Mononuclear cell (primary cell): Measurements from ENCODE around the gene CAMKMT. TPM values are rescaled to one million over a fixed set of nuclear protein-coding genes. Genes with fewer than 3 reads are reported as not detected.

Source experiments
- H3K27me3 ChIP-seq: 2 replicates; pipeline ENCODE4 v1.6.0; 2011; ENCODE audit warnings: low read length, control low read depth; ENCODE audit not compliant: insufficient read depth
- H3K4me1 ChIP-seq: 2 replicates; pipeline ENCODE4 v1.5.1; 2011; ENCODE audit warnings: mild to moderate bottlenecking, low read length, control low read depth; ENCODE audit not compliant: insufficient read depth
- H3K4me3 ChIP-seq: 2 replicates; pipeline ENCODE4 v1.5.1; 2011; ENCODE audit warnings: mild to moderate bottlenecking, low read length, moderate library complexity
- H3K9me3 ChIP-seq: 2 replicates; pipeline ENCODE4 v1.5.1; 2011; ENCODE audit warnings: low read depth, mild to moderate bottlenecking, control low read depth, low read length
- total RNA-seq: library from RNA; depleted of rRNA; stranded (reverse); fragments of >200 nt; gene quantifications from one replicate; pipeline ENCODE4 v1.2.3, GENCODE V29; 2012

CAMKMT gene
- total RNA-seq, 1 donor = 13.9 TPM

GRCh38 chr2:44559108-44559507 is 197.4 kb downstream of the CAMKMT start:
- H3K27me3 ChIP-seq = no peaks in the 10 kb centered on the region
- no peak overlapping the region for H3K4me3 ChIP-seq
- H3K9me3 ChIP-seq = no peaks in the 10 kb centered on the region

GRCh38 chr2:44560352-44560751 is 198.6 kb downstream of the CAMKMT start:
- Histone ChIP-seq H3K4me3 (no peak overlapping the region), H3K9me3 (no peaks in the 10 kb centered on the region), H3K27me3 (no peaks in the 10 kb centered on the region), H3K4me1 (no peaks in the 10 kb centered on the region)

More at GRCh38 chr2:44559108-44559507, 197.4 kb downstream of the CAMKMT start:
- no peaks in the 10 kb centered on the region for H3K4me1 ChIP-seq

GRCh38 chr2:44560941-44561340 is 199.2 kb downstream of the CAMKMT start:
- Histone ChIP-seq H3K9me3 (no peaks in the 10 kb centered on the region), H3K27me3 (no peaks in the 10 kb centered on the region), H3K4me3 (no peak overlapping the region), H3K4me1 (no peaks in the 10 kb centered on the region)

- H3K27me3 ChIP-seq = no peaks in the 10 kb centered on the region
- no peak overlapping the region for H3K4me3 ChIP-seq
- H3K9me3 ChIP-seq = no peaks in the 10 kb centered on the region
- no peaks in the 10 kb centered on the region for H3K4me1 ChIP-seq
These were observed 201.0 kb downstream of the CAMKMT start for GRCh38 chr2:44562737-44563136.

- Histone ChIP-seq H3K27me3 (no peaks in the 10 kb centered on the region), H3K9me3 (no peaks in the 10 kb centered on the region), H3K4me1 (peaks cover 8% of the 10 kb centered on the region), H3K4me3 (no peak overlapping the region)
These were observed 203.0 kb downstream of the CAMKMT start for GRCh38 chr2:44564752-44565151.

- Histone ChIP-seq H3K9me3 (no peaks in the 10 kb centered on the region), H3K4me3 (no peak overlapping the region), H3K4me1 (peaks cover 8% of the 10 kb centered on the region), H3K27me3 (no peaks in the 10 kb centered on the region)
These were observed 204.3 kb downstream of the CAMKMT start for GRCh38 chr2:44566059-44566458.

- Histone ChIP-seq H3K9me3 (no peaks in the 10 kb centered on the region), H3K4me1 (peaks cover 8% of the 10 kb centered on the region), H3K4me3 (no peak overlapping the region), H3K27me3 (no peaks in the 10 kb centered on the region)
These were observed 207.7 kb downstream of the CAMKMT start for GRCh38 chr2:44569491-44569890.

- Histone ChIP-seq H3K9me3 (no peaks in the 10 kb centered on the region), H3K4me1 (peaks cover 8% of the 10 kb centered on the region), H3K4me3 (no peak overlapping the region), H3K27me3 (no peaks in the 10 kb centered on the region)
These were observed 208.5 kb downstream of the CAMKMT start for GRCh38 chr2:44570271-44570670.

- H3K4me3 ChIP-seq = no peak overlapping the region
- no peaks in the 10 kb centered on the region for H3K9me3 ChIP-seq
- H3K27me3 ChIP-seq = no peaks in the 10 kb centered on the region
- peaks cover 10% of the 10 kb centered on the region for H3K4me1 ChIP-seq
These were observed 209.0 kb downstream of the CAMKMT start for GRCh38 chr2:44570777-44571176.

- no peak overlapping the region for H3K4me3 ChIP-seq
- no peaks in the 10 kb centered on the region for H3K9me3 ChIP-seq
- H3K27me3 ChIP-seq = no peaks in the 10 kb centered on the region
- H3K4me1 ChIP-seq = peaks cover 21% of the 10 kb centered on the region
These were observed 210.6 kb downstream of the CAMKMT start for GRCh38 chr2:44572196-44572900.

- no peaks in the 10 kb centered on the region for H3K27me3 ChIP-seq
- no peak overlapping the region for H3K4me3 ChIP-seq
- H3K4me1 ChIP-seq = peaks cover 27% of the 10 kb centered on the region
- no peaks in the 10 kb centered on the region for H3K9me3 ChIP-seq
These were observed 212.2 kb downstream of the CAMKMT start for GRCh38 chr2:44573996-44574395.

- Histone ChIP-seq H3K4me3 (no peak overlapping the region), H3K9me3 (no peaks in the 10 kb centered on the region), H3K4me1 (peaks cover 35% of the 10 kb centered on the region)
These were observed 216.8 kb downstream of the CAMKMT start for GRCh38 chr2:44578471-44579093.

GRCh38 chr2:44579115-44579836 is 217.5 kb downstream of the CAMKMT start:
- H3K4me3 ChIP-seq = no peak overlapping the region
- H3K9me3 ChIP-seq = no peaks in the 10 kb centered on the region
- no peaks in the 10 kb centered on the region for H3K27me3 ChIP-seq

More at GRCh38 chr2:44578471-44579093, 216.8 kb downstream of the CAMKMT start:
- H3K27me3 ChIP-seq = no peaks in the 10 kb centered on the region

GRCh38 chr2:44579837-44580230 is 218.1 kb downstream of the CAMKMT start:
- Histone ChIP-seq H3K9me3 (no peaks in the 10 kb centered on the region), H3K4me3 (no peak overlapping the region), H3K27me3 (no peaks in the 10 kb centered on the region), H3K4me1 (peaks cover 35% of the 10 kb centered on the region)

More at GRCh38 chr2:44579115-44579836, 217.5 kb downstream of the CAMKMT start:
- peaks cover 35% of the 10 kb centered on the region for H3K4me1 ChIP-seq

GRCh38 chr2:44580875-44581515 is 219.2 kb downstream of the CAMKMT start:
- no peaks in the 10 kb centered on the region for H3K9me3 ChIP-seq
- H3K4me1 ChIP-seq = peaks cover 31% of the 10 kb centered on the region
- no peaks in the 10 kb centered on the region for H3K27me3 ChIP-seq
- H3K4me3 ChIP-seq = no peak overlapping the region
